Tibial nerve (tissue), 4 donors: ENCODE results near the gene CERCAM. TPM values are rescaled to one million over a fixed set of nuclear protein-coding genes. Genes with fewer than 3 reads are reported as not detected.

Source experiments
- DNase-seq, 2 donors: peaks; one replicate each; pipeline ENCODE4 v3.0.0-alpha.2; 2019; ENCODE audit warnings: low spot score in 2 of 2
- H3K27ac ChIP-seq, 4 donors: fragments of 200-600 bp; sonication (generic) in 3 of 4; one replicate each; pipeline ENCODE4 v1.5.1; 2017 to 2019; ENCODE audit warnings: mild to moderate bottlenecking in 1 of 4
- H3K27me3 ChIP-seq, 2 donors: fragments of 200-600 bp; sonication (generic) in 1 of 2; one replicate each; pipeline versions ENCODE4 v1.5.1 to v1.6.0; 2017 to 2019
- H3K36me3 ChIP-seq, 3 donors: fragments of 200-600 bp; sonication (generic); one replicate each; pipeline ENCODE4 v1.5.1; 2018 to 2019
- H3K4me1 ChIP-seq, 4 donors: fragments of 200-600 bp; sonication (generic) in 3 of 4; one replicate each; pipeline ENCODE4 v1.5.1; 2017 to 2019
- H3K4me3 ChIP-seq, 4 donors: fragments of 200-600 bp; sonication (generic) in 3 of 4; one replicate each; pipeline ENCODE4 v1.5.1; 2017 to 2019; ENCODE audit warnings: mild to moderate bottlenecking in 1 of 4, moderate library complexity in 1 of 4
- H3K9me3 ChIP-seq, 4 donors: fragments of 200-600 bp; sonication (generic) in 3 of 4; one replicate each; pipeline ENCODE4 v1.5.1; 2017 to 2019
- EP300 ChIP-seq, 2 donors: sonication (generic); formaldehyde crosslinking; IDR thresholded peaks; one replicate each; pipeline ENCODE4 v1.6.1; 2017; ENCODE audit warnings: antibody characterized with exemption in 2 of 2, mild to moderate bottlenecking in 1 of 2
- POLR2A ChIP-seq, 2 donors: fragments of 450-650 bp; IDR thresholded peaks; one replicate each; pipeline ENCODE4 v1.6.1; 2017; ENCODE audit warnings: antibody characterized with exemption in 2 of 2, mild to moderate bottlenecking in 2 of 2, moderate library complexity in 2 of 2
- WGBS, 2 donors: methylation state at CpG; one replicate each; pipeline ENCODE4 v1.1.5; 2018; 5-methylcytosine and 5-hydroxymethylcytosine counted together
- total RNA-seq, 4 donors: library from RNA; depleted of rRNA; stranded (reverse); fragments of >200 nt; gene quantifications; one replicate each; pipeline ENCODE4 v1.1.0, GENCODE V29; 2016
- TF ChIP-seq, protein P1 (sequence below), 5 experiments: fragments of 200-600 bp in 3 of 5; fragments of 450-650 bp in 2 of 5; sonication (generic) in 3 of 5; IDR thresholded peaks; one replicate each; pipeline ENCODE4 v1.5.1; 2016 to 2019; ENCODE audit warnings: antibody characterized with exemption in 5 of 5, mild to moderate bottlenecking in 3 of 5, moderate library complexity in 2 of 5

The CERCAM gene
- total RNA-seq, 4 donors from 2014 or later: 23.7 to 48.2 (median 31.6) TPM

DNA sequence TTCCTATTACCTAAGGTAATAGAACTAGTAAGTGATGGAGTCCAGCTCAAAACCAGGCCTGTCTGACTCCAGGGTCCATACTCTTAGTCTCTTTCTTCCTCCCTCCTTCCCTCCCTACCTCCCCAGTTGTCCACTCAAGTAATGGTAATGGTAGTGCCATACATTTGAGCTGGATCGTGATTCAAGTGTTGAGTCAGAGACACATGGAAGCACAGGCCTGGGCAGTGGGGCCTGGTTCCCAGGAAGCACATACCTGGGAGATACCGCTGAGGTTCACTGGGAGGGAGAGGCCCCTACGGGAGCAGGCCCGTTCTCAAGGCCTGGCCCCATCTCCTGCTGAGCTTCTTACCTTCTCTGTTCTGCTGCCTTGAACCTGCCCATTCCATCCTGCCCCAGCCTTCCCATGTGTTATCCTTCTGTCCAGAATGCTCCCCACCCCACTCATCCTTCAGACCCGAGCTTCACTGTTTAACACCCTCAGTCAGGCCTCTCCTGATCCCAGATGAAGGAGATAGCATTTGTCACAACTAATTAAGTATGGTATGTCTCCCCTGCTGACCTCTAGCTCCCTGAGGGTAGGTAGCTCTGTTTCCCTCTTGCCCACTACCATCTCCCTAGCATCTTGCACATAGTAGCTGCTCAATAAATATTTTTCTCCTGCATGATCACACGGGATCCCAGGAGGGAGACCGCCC is 35.7 kb upstream of the CERCAM start:
- WGBS, 2 donors: 87 to 88% methylated on average over 7 of the region's 7 CpGs
- no peak for DNase-seq
- Histone ChIP-seq H3K4me1 (no peaks in the 10 kb centered on the region), H3K27ac (no peak overlapping the region), H3K4me3 (no peak overlapping the region), H3K27me3 (no peaks in the 10 kb centered on the region), H3K36me3 (peaks cover 0 to 100% (median 5%) of the 10 kb centered on the region in 3 donors), H3K9me3 (no peaks in the 10 kb centered on the region)
- TF ChIP-seq, protein P1, sequence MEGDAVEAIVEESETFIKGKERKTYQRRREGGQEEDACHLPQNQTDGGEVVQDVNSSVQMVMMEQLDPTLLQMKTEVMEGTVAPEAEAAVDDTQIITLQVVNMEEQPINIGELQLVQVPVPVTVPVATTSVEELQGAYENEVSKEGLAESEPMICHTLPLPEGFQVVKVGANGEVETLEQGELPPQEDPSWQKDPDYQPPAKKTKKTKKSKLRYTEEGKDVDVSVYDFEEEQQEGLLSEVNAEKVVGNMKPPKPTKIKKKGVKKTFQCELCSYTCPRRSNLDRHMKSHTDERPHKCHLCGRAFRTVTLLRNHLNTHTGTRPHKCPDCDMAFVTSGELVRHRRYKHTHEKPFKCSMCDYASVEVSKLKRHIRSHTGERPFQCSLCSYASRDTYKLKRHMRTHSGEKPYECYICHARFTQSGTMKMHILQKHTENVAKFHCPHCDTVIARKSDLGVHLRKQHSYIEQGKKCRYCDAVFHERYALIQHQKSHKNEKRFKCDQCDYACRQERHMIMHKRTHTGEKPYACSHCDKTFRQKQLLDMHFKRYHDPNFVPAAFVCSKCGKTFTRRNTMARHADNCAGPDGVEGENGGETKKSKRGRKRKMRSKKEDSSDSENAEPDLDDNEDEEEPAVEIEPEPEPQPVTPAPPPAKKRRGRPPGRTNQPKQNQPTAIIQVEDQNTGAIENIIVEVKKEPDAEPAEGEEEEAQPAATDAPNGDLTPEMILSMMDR (IDR thresholded peaks at IDR 0.05): no peak
- TF ChIP-seq POLR2A (IDR thresholded peaks at IDR 0.05) (no peak), EP300 (IDR thresholded peaks at IDR 0.05) (no peak)

DNA sequence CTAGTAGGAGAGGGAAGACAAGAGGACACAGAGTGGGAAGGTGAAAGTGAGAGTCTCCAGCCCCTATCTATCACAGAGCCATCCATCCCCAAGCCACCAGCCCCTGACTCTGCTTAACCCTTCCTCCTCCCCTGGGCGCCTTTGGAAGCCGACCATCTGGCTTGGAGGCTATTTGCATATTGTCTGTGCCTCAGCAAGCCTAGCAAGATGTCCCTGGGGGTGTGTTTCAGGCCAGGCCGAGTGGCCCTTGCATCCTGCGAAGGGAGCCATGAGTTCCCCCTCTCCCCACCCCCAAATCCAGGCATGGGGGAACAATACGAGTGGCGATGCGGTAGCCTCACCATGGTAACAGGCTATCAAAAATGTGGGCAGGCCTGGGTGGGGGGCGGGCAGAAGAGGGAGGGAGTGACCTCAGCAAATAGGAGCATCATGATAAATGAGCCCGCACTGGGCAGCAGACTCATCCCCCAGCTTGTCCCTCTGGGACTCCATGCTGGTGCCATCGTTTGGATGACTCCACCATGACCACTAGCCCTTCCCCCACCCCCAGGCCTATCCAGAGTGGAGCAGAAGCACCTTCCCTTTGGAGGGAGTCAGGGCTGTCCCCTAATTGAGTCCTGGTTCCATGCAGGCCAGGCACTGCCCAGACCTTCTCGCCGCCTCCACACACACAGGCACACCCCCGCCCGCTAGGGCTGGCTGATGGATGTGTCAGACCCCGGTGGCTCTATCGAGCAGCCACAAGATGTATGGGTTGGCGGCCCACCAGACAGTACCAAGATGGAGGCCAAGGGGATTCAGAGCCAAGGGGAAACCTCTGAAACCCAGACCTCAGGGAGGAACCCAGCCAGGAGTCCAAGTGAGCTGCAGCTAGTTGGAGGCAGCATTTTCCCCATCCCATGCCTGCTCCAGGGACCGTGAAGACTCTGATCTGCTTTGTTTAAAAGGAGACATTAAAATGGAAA is 34.9 kb upstream of the CERCAM start:
- no peak overlapping the region for H3K4me3 ChIP-seq
- H3K36me3 ChIP-seq: peaks cover 0 to 100% (median 5%) of the 10 kb centered on the region in 3 donors
- no peaks in the 10 kb centered on the region for H3K27me3 ChIP-seq
- H3K9me3 ChIP-seq: no peaks in the 10 kb centered on the region
- no peak for TF ChIP-seq POLR2A (IDR thresholded peaks at IDR 0.05)
- DNase-seq: no peak
- H3K4me1 ChIP-seq: no peaks in the 10 kb centered on the region
- no peak overlapping the region for H3K27ac ChIP-seq
- 72 to 79% methylated on average over 17 to 18 of the region's 18 CpGs for WGBS, 2 donors

DNA sequence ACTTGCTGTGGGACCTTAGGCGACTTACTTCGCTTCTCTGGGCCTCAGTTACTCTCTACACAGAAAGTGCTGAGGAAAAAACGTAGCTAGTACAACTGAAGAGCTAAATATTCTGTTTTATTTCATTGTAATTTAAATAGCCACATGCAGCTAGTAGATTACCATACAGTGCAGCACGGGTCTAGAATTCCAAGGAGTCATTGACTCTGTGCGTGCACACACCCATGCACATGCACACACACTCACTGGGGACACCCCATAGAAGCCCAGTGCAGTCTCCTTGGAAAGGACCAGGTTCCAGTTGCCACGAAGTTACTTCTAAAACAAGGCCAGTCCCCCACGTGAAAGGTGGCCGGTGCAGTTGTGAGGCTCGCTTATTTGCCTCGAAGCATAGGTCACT is 32.5 kb upstream of the CERCAM start:
- Histone ChIP-seq H3K4me1 (no peaks in the 10 kb centered on the region), H3K36me3 (peaks cover 0 to 100% (median 5%) of the 10 kb centered on the region in 3 donors), H3K27ac (no peak overlapping the region), H3K9me3 (no peaks in the 10 kb centered on the region), H3K4me3 (no peak overlapping the region), H3K27me3 (no peaks in the 10 kb centered on the region)
- TF ChIP-seq, protein P1 (IDR thresholded peaks at IDR 0.05): no peak
- no peak for TF ChIP-seq POLR2A (IDR thresholded peaks at IDR 0.05)
- TF ChIP-seq EP300 (IDR thresholded peaks at IDR 0.05): no peak
- 91% methylated on average over 8 to 10 of the region's 10 CpGs for WGBS, 2 donors
- DNase-seq: no peak

DNA sequence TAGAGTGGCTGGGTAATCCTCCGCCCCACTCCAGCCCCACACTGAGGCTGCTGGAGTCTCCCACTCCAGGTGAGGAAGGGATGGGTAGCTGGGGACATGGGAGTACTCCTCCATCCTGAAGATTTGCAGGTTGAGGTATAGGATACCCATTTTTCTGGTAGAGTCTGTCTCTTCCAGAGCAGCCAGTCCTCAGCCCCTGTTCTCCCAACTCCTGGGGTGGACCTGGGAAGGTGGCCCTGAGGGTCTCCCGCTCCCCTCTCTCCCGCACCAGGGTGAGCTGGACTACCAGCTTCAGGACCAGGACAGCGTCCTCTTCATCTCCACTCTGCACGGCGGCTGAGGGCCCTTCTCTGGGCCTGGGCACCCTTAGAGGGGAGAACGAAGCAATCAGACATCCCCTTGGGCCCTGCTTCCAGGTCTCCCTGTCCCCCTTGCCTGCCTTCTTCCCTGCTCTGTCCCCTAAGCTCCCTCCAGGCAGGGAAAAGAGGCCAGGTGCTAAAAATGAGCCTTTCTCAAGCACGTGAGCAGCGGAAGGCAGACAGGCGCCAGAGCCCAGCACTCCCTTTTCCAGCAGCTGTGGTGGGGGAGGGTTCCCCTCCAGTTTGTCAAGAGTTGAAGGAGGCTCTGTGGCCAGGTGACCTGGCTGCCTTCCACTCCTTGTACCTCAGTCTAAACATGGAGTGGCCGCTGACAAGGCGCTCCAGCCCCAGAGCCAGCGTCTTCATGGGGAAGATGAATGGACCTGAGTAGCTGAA is 31.1 kb upstream of the CERCAM start:
- no peaks in the 10 kb centered on the region for H3K27me3 ChIP-seq

More for the DNA sequence above, 31.1 kb upstream of the CERCAM start:
- no peaks in the 10 kb centered on the region for H3K9me3 ChIP-seq
- DNase-seq: no peak
- peaks cover 0 to 96% (median 5%) of the 10 kb centered on the region in 3 donors for H3K36me3 ChIP-seq
- H3K4me3 ChIP-seq: no peak overlapping the region
- 81% methylated on average over 13 of the region's 13 CpGs for WGBS, 2 donors
- TF ChIP-seq EP300 (IDR thresholded peaks at IDR 0.05) (no peak), POLR2A (IDR thresholded peaks at IDR 0.05) (no peak)
- TF ChIP-seq, protein P1 (IDR thresholded peaks at IDR 0.05): no peak
- H3K27ac ChIP-seq: no peak overlapping the region
- no peaks in the 10 kb centered on the region for H3K4me1 ChIP-seq
